DND-41 (cell line): Measurements from ENCODE around the gene CD300H.

ENCODE experiments used
- ATAC-seq: fragments of 200-7000 bp; cut with Tn5 transposase; 3 replicates; pipeline ENCODE4 v1.9.1; 2021; ENCODE audit warnings: low read depth; ENCODE audit not compliant: insufficient read depth
- DNase-seq: peaks from one replicate; pipeline ENCODE4 v3.0.0-alpha.2; 2020
- H2AFZ ChIP-seq: 2 replicates; pipeline ENCODE4 v1.6.0; 2012; ENCODE audit warnings: low read depth, low read length
- H3K27ac ChIP-seq: 2 replicates; pipeline ENCODE4 v1.5.1; 2012; ENCODE audit warnings: low read length, inconsistent platforms
- H3K27me3 ChIP-seq: fragments of 200-600 bp; sonication (generic); 2 replicates; pipeline ENCODE4 v1.6.0; 2012; ENCODE audit warnings: low read length, mild to moderate bottlenecking, inconsistent platforms; ENCODE audit not compliant: insufficient read depth, poor library complexity
- H3K36me3 ChIP-seq: 2 replicates; pipeline ENCODE4 v1.5.1; 2012; ENCODE audit warnings: low read length, inconsistent platforms; ENCODE audit not compliant: insufficient read depth
- H3K4me1 ChIP-seq: 2 replicates; pipeline ENCODE4 v1.5.1; 2012; ENCODE audit warnings: mild to moderate bottlenecking, low read length; ENCODE audit not compliant: insufficient read depth
- H3K4me2 ChIP-seq: 2 replicates; pipeline ENCODE4 v1.6.0; 2012; ENCODE audit warnings: mild to moderate bottlenecking, moderate library complexity, low read length, inconsistent platforms; ENCODE audit not compliant: insufficient read depth
- H3K4me3 ChIP-seq, 2 experiments: fragments of 200-600 bp in 1 of 2; shearing (Covaris generic) in 1 of 2; 2 replicates each; pipeline ENCODE4 v1.5.1; 2012 to 2016; ENCODE audit warnings: inconsistent platforms in 2 of 2, low read length in 2 of 2, mild to moderate bottlenecking in 2 of 2, low read depth in 1 of 2, moderate library complexity in 1 of 2
- H3K79me2 ChIP-seq: 2 replicates; pipeline ENCODE4 v1.6.0; 2012; ENCODE audit warnings: low read length, inconsistent platforms; ENCODE audit not compliant: insufficient read depth
- H3K9ac ChIP-seq: 2 replicates; pipeline ENCODE4 v1.6.0; 2012; ENCODE audit warnings: low read depth, mild to moderate bottlenecking, inconsistent platforms, low read length, moderate library complexity
- H3K9me3 ChIP-seq: 2 replicates; pipeline ENCODE4 v1.5.1; 2012; ENCODE audit warnings: low read length, moderate library complexity, mild to moderate bottlenecking, inconsistent platforms; ENCODE audit not compliant: insufficient read depth, severe bottlenecking
- H4K20me1 ChIP-seq: 2 replicates; pipeline ENCODE4 v1.6.0; 2012; ENCODE audit warnings: low read length; ENCODE audit not compliant: insufficient read depth
- EZH2 ChIP-seq: IDR thresholded peaks from 3 replicates; pipeline ENCODE4 v1.6.1; 2012; ENCODE audit warnings: borderline replicate concordance, low read depth, mild to moderate bottlenecking, moderate library complexity, low read length, inconsistent platforms; ENCODE audit not compliant: severe bottlenecking
- TF ChIP-seq, protein P1 (sequence below): IDR thresholded peaks from 2 replicates; pipeline ENCODE4 v1.5.1; 2012; ENCODE audit warnings: borderline replicate concordance, low read length, moderate library complexity, mild to moderate bottlenecking; ENCODE audit not compliant: poor library complexity, severe bottlenecking; ENCODE audit errors: extremely low read depth

The CD300H gene

DNA sequence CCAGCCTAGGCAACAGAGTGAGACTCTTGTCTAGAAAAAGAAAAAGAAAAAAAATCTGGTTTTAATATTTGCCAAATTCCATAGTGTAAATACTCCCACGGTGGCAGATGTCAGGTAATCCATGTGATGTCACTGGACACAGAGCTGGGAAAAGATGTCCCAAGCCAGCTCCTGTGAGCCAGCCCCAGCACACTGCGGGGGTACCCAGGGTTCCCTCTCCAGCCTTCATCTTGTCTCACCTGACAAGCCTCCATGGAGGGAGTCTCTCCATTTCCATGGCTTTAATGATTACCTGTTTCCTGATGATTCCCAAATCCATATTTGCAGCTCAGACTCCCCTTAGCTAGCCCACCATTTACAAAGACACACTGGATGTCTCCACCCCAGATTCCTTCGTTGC lies 40.6 kb downstream of the CD300H start:
- Histone ChIP-seq H3K36me3 (no peaks in the 10 kb centered on the region), H3K4me3 (no peak overlapping the region), H3K4me1 (no peaks in the 10 kb centered on the region), H3K79me2 (no peaks in the 10 kb centered on the region), H3K4me2 (no peak overlapping the region), H2AFZ (no peak overlapping the region), H3K9ac (no peak overlapping the region), H3K27me3 (peaks cover 2% of the 10 kb centered on the region), H3K9me3 (no peaks in the 10 kb centered on the region), H4K20me1 (no peaks in the 10 kb centered on the region), H3K27ac (no peak overlapping the region)
- TF ChIP-seq EZH2 = no peak
- TF ChIP-seq, protein P1, sequence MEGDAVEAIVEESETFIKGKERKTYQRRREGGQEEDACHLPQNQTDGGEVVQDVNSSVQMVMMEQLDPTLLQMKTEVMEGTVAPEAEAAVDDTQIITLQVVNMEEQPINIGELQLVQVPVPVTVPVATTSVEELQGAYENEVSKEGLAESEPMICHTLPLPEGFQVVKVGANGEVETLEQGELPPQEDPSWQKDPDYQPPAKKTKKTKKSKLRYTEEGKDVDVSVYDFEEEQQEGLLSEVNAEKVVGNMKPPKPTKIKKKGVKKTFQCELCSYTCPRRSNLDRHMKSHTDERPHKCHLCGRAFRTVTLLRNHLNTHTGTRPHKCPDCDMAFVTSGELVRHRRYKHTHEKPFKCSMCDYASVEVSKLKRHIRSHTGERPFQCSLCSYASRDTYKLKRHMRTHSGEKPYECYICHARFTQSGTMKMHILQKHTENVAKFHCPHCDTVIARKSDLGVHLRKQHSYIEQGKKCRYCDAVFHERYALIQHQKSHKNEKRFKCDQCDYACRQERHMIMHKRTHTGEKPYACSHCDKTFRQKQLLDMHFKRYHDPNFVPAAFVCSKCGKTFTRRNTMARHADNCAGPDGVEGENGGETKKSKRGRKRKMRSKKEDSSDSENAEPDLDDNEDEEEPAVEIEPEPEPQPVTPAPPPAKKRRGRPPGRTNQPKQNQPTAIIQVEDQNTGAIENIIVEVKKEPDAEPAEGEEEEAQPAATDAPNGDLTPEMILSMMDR = no peak
- no peak for ATAC-seq
- DNase-seq = no peak

DNA sequence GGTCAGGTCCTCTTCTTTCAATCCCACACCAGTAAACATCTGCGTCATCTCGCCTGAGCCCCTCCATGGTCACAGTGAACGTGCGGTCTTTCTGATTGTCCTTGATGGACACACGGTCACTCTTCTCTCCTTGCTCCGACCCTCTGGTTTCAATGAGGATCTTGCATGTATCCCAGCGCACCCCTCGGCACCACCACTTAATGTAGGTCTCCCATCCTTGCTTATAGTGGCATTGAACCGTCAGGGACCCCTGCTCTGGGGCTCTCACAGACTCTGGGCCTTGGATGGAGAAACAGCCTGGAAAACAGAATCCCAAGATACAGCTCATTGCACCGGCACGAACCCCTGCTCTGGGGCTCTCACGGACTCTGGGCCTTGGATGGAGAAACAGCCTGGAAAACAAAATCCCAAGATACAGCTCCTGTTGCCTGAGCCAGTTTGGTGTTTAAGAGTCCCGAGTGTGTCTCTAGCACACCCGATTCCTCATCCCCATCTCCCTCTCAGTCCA lies 41.5 kb downstream of the CD300H start:
- H3K79me2 ChIP-seq = no peaks in the 10 kb centered on the region
- H3K4me2 ChIP-seq = no peak overlapping the region
- DNase-seq = no peak
- no peak overlapping the region for H3K27ac ChIP-seq
- no peaks in the 10 kb centered on the region for H3K36me3 ChIP-seq
- no peak overlapping the region for H3K4me3 ChIP-seq
- H3K4me1 ChIP-seq = no peaks in the 10 kb centered on the region
- TF ChIP-seq, protein P1 = no peak
- TF ChIP-seq EZH2 = no peak
- no peak overlapping the region for H2AFZ ChIP-seq
- peaks cover 2% of the 10 kb centered on the region for H3K27me3 ChIP-seq
- H3K9me3 ChIP-seq = no peaks in the 10 kb centered on the region
- no peaks in the 10 kb centered on the region for H4K20me1 ChIP-seq
- H3K9ac ChIP-seq = no peak overlapping the region
- no peak for ATAC-seq

DNA sequence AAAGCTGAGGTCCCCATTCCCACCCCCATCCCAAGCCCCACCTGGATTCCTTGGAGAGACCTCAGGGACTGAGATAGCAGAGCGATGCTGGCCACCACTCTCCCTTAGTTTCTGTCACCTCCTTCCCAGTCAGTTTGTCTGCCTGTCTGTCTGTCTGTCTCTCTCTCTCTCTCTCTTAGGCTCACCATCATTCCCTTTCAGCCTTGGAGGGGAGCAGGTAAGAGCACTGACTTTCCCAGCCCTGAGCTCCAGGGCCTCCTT lies 41.9 kb downstream of the CD300H start:
- ATAC-seq (no peak), DNase-seq (no peak)
- Histone ChIP-seq H3K4me1 (no peaks in the 10 kb centered on the region), H3K4me2 (no peak overlapping the region), H2AFZ (no peak overlapping the region), H3K9me3 (no peaks in the 10 kb centered on the region), H3K27me3 (peaks cover 2% of the 10 kb centered on the region), H3K79me2 (no peaks in the 10 kb centered on the region), H3K36me3 (no peaks in the 10 kb centered on the region), H3K4me3 (no peak overlapping the region), H4K20me1 (no peaks in the 10 kb centered on the region), H3K9ac (no peak overlapping the region), H3K27ac (no peak overlapping the region)
- TF ChIP-seq, protein P1 = no peak
- TF ChIP-seq EZH2 = no peak

DNA sequence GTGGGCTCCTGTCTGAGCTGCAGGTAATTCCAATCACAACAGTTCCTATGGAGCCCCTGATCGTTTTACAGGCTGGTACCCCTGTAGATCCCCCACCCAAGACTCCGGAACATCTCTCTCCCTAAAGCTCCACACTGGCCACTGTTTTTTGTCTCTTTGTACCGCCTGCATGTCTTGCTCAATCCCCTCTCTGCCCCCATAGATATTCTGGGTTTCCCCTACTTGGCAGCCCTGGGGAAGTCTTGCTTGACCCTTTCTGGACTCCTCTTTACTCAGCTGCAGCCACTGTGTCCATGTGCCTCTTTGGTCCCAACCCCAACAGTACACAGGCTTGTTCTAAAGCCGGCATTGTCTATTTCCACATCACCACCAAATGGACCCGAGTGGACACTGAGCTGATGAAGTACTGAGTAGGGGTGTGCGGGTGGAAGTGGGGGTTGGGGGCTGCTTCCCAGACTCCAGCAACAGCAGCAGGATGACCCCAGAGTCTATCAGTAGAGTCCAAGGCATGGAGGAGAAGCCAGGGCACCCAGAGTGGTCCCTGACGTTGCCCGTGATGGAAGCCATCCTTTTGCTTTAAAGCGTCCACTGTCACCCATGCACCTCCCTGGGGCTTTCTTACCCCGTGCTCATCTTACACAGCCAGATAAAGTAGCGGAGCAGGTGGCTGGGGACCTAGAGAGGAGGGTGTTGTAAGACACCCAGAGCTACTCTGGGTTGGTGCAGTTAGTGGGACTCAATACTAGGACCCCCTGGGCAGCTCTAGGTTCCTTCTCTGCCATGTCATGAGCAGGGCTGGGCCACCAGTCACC lies 42.5 kb downstream of the CD300H start:
- H2AFZ ChIP-seq = no peak overlapping the region
- peaks cover 2% of the 10 kb centered on the region for H3K27me3 ChIP-seq
- no peaks in the 10 kb centered on the region for H4K20me1 ChIP-seq
- no peak overlapping the region for H3K27ac ChIP-seq
- ATAC-seq = no peak
- H3K9ac ChIP-seq = no peak overlapping the region
- no peak overlapping the region for H3K4me3 ChIP-seq
- TF ChIP-seq, protein P1 = no peak
- TF ChIP-seq EZH2 = no peak
- H3K4me1 ChIP-seq = no peaks in the 10 kb centered on the region
- H3K79me2 ChIP-seq = no peaks in the 10 kb centered on the region
- no peak for DNase-seq
- no peaks in the 10 kb centered on the region for H3K9me3 ChIP-seq
- H3K4me2 ChIP-seq = no peak overlapping the region
- no peaks in the 10 kb centered on the region for H3K36me3 ChIP-seq
